Gastrocnemius medialis (tissue), 4 donors: Measurements from ENCODE around the gene NPM1.
A peak's percentile ranks its signal among the peaks of the same experiment; 100 is the strongest.

Source experiments
- CTCF ChIP-seq, 5 experiments: fragments of 450-650 bp in 3 of 5; fragments of 200-600 bp in 2 of 5; sonication (generic) in 2 of 5; IDR thresholded peaks in 4 of 5; conservative IDR thresholded peaks in 1 of 5; 1 replicate in 4 of 5; 2 replicates in 1 of 5; pipeline ENCODE4 v1.5.1; 2016 to 2019; ENCODE audit warnings: antibody characterized with exemption in 5 of 5, mild to moderate bottlenecking in 3 of 5, moderate library complexity in 3 of 5
- POLR2A ChIP-seq, 2 donors: fragments of 450-650 bp; IDR thresholded peaks; one replicate each; pipeline ENCODE4 v1.6.1; 2017; ENCODE audit warnings: antibody characterized with exemption in 2 of 2, mild to moderate bottlenecking in 2 of 2, moderate library complexity in 2 of 2

GRCh38 chr5:171342362-171343111 is 45.1 kb upstream of the NPM1 start:
- TF ChIP-seq CTCF (IDR thresholded peaks at IDR 0.05 in 4 of 5, conservative IDR thresholded peaks at IDR 0.05 in 1 of 5) = peak in 2 of 5 experiments; percentile 17 to 35
- no peak for TF ChIP-seq POLR2A (IDR thresholded peaks at IDR 0.05)
